MCF 10A (cell line): ENCODE data around the gene FXR1. TPM values are rescaled to one million over a fixed set of nuclear protein-coding genes. Genes with fewer than 3 reads are reported as not detected.

Source experiments
- BruUV-seq: library from RNA; stranded (reverse); fragments of 400-500 nt; replicated peaks from 2 replicates; lab custom pipeline; 2021; lab: Mats Ljungman, UMichigan
- CTCF ChIA-PET: fragments of 300-600 bp; sonication (Branson Sonifier 250); formaldehyde crosslinking; extraction: SDS; loops from one replicate; lab custom pipeline; 2021; ENCODE audit warnings: antibody characterized with exemption, inconsistent platforms; lab: Yijun Ruan, JAX
- POLR2A ChIA-PET: fragments of 300-600, 350-650 bp; sonication (Branson Sonifier 250); formaldehyde crosslinking; extraction: SDS; loops from one replicate; lab custom pipeline; 2020; ENCODE audit warnings: antibody characterized with exemption, inconsistent platforms; lab: Yijun Ruan, JAX
- DNase-seq: peaks from one replicate; pipeline ENCODE4 v3.0.0-alpha.2; 2018; ENCODE audit not compliant: unreplicated experiment
- H3K27ac Mint-ChIP-seq: one replicate; pipeline ENCODE4 v1.8.0; 2022; ENCODE audit warnings: mild to moderate bottlenecking, low read depth, mixed read lengths; ENCODE audit not compliant: unreplicated experiment
- H3K27me3 Mint-ChIP-seq: one replicate; pipeline ENCODE4 v1.8.0; 2022; ENCODE audit warnings: mixed read lengths; ENCODE audit not compliant: insufficient read depth, unreplicated experiment
- H3K36me3 Mint-ChIP-seq: one replicate; pipeline ENCODE4 v1.8.0; 2022; ENCODE audit warnings: mild to moderate bottlenecking, moderate library complexity, mixed read lengths; ENCODE audit not compliant: insufficient read depth, unreplicated experiment
- H3K4me1 Mint-ChIP-seq: one replicate; pipeline ENCODE4 v1.8.0; 2022; ENCODE audit warnings: mixed read lengths; ENCODE audit not compliant: insufficient read depth, unreplicated experiment
- H3K4me3 Mint-ChIP-seq: one replicate; pipeline ENCODE4 v1.8.0; 2022; ENCODE audit warnings: mild to moderate bottlenecking, moderate library complexity, mixed read lengths; ENCODE audit not compliant: unreplicated experiment
- H3K9me3 Mint-ChIP-seq: one replicate; pipeline ENCODE4 v1.8.0; 2022; ENCODE audit warnings: mixed read lengths; ENCODE audit not compliant: unreplicated experiment
- intact Hi-C: fragments of 100-400 bp; cut with micrococcal nuclease; formaldehyde crosslinking; loops from 2 replicates; pipeline ENCODE4 v1.14.1; 2022
- total RNA-seq: library from RNA; stranded (reverse); gene quantifications from 2 replicates; pipeline ENCODE4 v1.2.3, GENCODE V29; 2022
- TF ChIP-seq, protein P1 (sequence below): fragments of 200-600 bp; IDR thresholded peaks from one replicate; pipeline ENCODE4 v1.8.0; 2022; ENCODE audit warnings: antibody characterized with exemption, mild to moderate bottlenecking; ENCODE audit not compliant: unreplicated experiment

Gene FXR1
- total RNA-seq, 1 experiment from 2014 or later = 166 TPM

- Mint-ChIP-seq H3K9me3 (no peaks in the 10 kb centered on the region), H3K27ac (peak overlapping the region; percentile 95), H3K27me3 (no peaks in the 10 kb centered on the region), H3K36me3 (peaks cover 24% of the 10 kb centered on the region), H3K4me3 (peak overlapping the region; percentile 87), H3K4me1 (peaks cover 32% of the 10 kb centered on the region)
- TF ChIP-seq, protein P1, sequence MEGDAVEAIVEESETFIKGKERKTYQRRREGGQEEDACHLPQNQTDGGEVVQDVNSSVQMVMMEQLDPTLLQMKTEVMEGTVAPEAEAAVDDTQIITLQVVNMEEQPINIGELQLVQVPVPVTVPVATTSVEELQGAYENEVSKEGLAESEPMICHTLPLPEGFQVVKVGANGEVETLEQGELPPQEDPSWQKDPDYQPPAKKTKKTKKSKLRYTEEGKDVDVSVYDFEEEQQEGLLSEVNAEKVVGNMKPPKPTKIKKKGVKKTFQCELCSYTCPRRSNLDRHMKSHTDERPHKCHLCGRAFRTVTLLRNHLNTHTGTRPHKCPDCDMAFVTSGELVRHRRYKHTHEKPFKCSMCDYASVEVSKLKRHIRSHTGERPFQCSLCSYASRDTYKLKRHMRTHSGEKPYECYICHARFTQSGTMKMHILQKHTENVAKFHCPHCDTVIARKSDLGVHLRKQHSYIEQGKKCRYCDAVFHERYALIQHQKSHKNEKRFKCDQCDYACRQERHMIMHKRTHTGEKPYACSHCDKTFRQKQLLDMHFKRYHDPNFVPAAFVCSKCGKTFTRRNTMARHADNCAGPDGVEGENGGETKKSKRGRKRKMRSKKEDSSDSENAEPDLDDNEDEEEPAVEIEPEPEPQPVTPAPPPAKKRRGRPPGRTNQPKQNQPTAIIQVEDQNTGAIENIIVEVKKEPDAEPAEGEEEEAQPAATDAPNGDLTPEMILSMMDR = no peak
- TSS peak; percentile 55 for BruUV-seq
- ChIA-PET POLR2A (interaction anchor here (0.6 to 3.6 kb wide), 18 partner anchors 8 to 710 kb away, joined by 3 to 24 read pairs (median 5); partner anchors contain the start of gene DNAJC19), CTCF (interaction anchor here (0.7 to 2.9 kb wide), 6 partner anchors 11 to 1240 kb away, joined by 3 to 11 read pairs (median 3); no protein-coding TSS in a partner anchor)
- intact Hi-C loops = loop anchor here (2.0 kb wide), 2 partner anchors 21 to 263 kb away; no protein-coding TSS in a partner anchor
- DNase-seq = peak; percentile 10
Observed at GRCh38 chr3:180913581-180914404, 1.3 kb downstream of the FXR1 start.

GRCh38 chr3:180918542-180918941 is 6.1 kb downstream of the FXR1 start:
- BruUV-seq = no TSS peak
- POLR2A ChIA-PET = interaction anchor here (0.6 to 1.4 kb wide), 3 partner anchors 33 to 813 kb away, joined by 3 read pairs; no protein-coding TSS in a partner anchor
- intact Hi-C loops = no loop called here
- Mint-ChIP-seq H3K4me3 (no peak overlapping the region), H3K4me1 (peaks cover 27% of the 10 kb centered on the region), H3K27me3 (no peaks in the 10 kb centered on the region), H3K27ac (no peak overlapping the region), H3K9me3 (no peaks in the 10 kb centered on the region), H3K36me3 (peaks cover 36% of the 10 kb centered on the region)
- DNase-seq = no peak
- TF ChIP-seq, protein P1 = no peak
- CTCF ChIA-PET = interaction anchor here (1.0 kb wide), 1 partner anchor 16 kb away, joined by 3 read pairs; no protein-coding TSS in a partner anchor

GRCh38 chr3:180922242-180922641 is 9.8 kb downstream of the FXR1 start:
- no TSS peak for BruUV-seq
- no peaks in the 10 kb centered on the region for H3K27me3 Mint-ChIP-seq
- POLR2A ChIA-PET = interaction anchor here (0.9 kb wide), 1 partner anchor 9 kb away, joined by 3 read pairs; no protein-coding TSS in a partner anchor
- CTCF ChIA-PET = no interaction called here
- no peaks in the 10 kb centered on the region for H3K9me3 Mint-ChIP-seq
- no peak overlapping the region for H3K27ac Mint-ChIP-seq
- peaks cover 18% of the 10 kb centered on the region for H3K36me3 Mint-ChIP-seq
- TF ChIP-seq, protein P1 = no peak
- DNase-seq = no peak
- H3K4me1 Mint-ChIP-seq = peaks cover 13% of the 10 kb centered on the region
- intact Hi-C loops = no loop called here
- no peak overlapping the region for H3K4me3 Mint-ChIP-seq

- Mint-ChIP-seq H3K4me3 (no peak overlapping the region), H3K27ac (no peak overlapping the region), H3K36me3 (peaks cover 12% of the 10 kb centered on the region), H3K4me1 (peaks cover 9% of the 10 kb centered on the region), H3K27me3 (no peaks in the 10 kb centered on the region), H3K9me3 (no peaks in the 10 kb centered on the region)
- POLR2A ChIA-PET = interaction anchor here (0.6 to 1.1 kb wide), 2 partner anchors 10 to 11 kb away, joined by 3 to 5 read pairs; no protein-coding TSS in a partner anchor
- DNase-seq = no peak
- intact Hi-C loops = no loop called here
- CTCF ChIA-PET = no interaction called here
- no TSS peak for BruUV-seq
- TF ChIP-seq, protein P1 = no peak
Observed at GRCh38 chr3:180923561-180923960, 11.1 kb downstream of the FXR1 start.
